H9 (cell line): Measurements from ENCODE around the gene AP1G2. TPM values are rescaled to one million over a fixed set of nuclear protein-coding genes. Genes with fewer than 3 reads are reported as not detected.
A peak's percentile ranks its signal among the peaks of the same experiment; 100 is the strongest.

ENCODE experiments used
- DNase-seq: peaks from one replicate; pipeline ENCODE4 v3.0.0-alpha.2; 2017
- H2AFZ ChIP-seq: one replicate; pipeline ENCODE4 v1.6.1; 2013; ENCODE audit warnings: mild to moderate bottlenecking, low read length, control low read depth, moderate library complexity
- H2AK5ac ChIP-seq: 2 replicates; pipeline ENCODE4 v1.6.1; 2013; ENCODE audit warnings: low read length, control low read depth, mixed read lengths; ENCODE audit not compliant: insufficient read length
- H2BK120ac ChIP-seq: one replicate; pipeline ENCODE4 v1.6.1; 2013; ENCODE audit warnings: low read depth, mild to moderate bottlenecking, low read length, control low read depth, inconsistent platforms; ENCODE audit not compliant: poor library complexity, severe bottlenecking
- H2BK12ac ChIP-seq: 2 replicates; pipeline ENCODE4 v1.6.1; 2013; ENCODE audit warnings: low read length, control low read depth, mixed read lengths, low read depth; ENCODE audit not compliant: insufficient read length
- H2BK15ac ChIP-seq: 2 replicates; pipeline ENCODE4 v1.6.1; 2013; ENCODE audit warnings: low read depth, low read length, control low read depth
- H2BK20ac ChIP-seq: one replicate; pipeline ENCODE4 v1.6.1; 2013; ENCODE audit warnings: low read depth, mild to moderate bottlenecking, low read length, control low read depth, inconsistent platforms; ENCODE audit not compliant: poor library complexity, severe bottlenecking
- H2BK5ac ChIP-seq: 2 replicates; pipeline ENCODE4 v1.6.1; 2013; ENCODE audit warnings: low read length, control low read depth, mixed read lengths; ENCODE audit not compliant: insufficient read length
- H3K14ac ChIP-seq: 2 replicates; pipeline ENCODE4 v1.6.1; 2013; ENCODE audit warnings: low read length, control low read depth; ENCODE audit not compliant: insufficient read depth
- H3K18ac ChIP-seq: 2 replicates; pipeline ENCODE4 v1.6.1; 2013; ENCODE audit warnings: low read depth, mild to moderate bottlenecking, mixed read lengths, low read length, control low read depth; ENCODE audit not compliant: insufficient read length
- H3K23ac ChIP-seq: 2 replicates; pipeline ENCODE4 v1.6.1; 2013; ENCODE audit warnings: low read length, control low read depth, mixed read lengths, low read depth; ENCODE audit not compliant: insufficient read length
- H3K23me2 ChIP-seq: 2 replicates; pipeline ENCODE4 v1.6.1; 2013; ENCODE audit warnings: low read depth, mild to moderate bottlenecking, mixed read lengths, low read length, control low read depth; ENCODE audit not compliant: insufficient read length, poor library complexity, severe bottlenecking
- H3K27ac ChIP-seq: 2 replicates; pipeline ENCODE4 v1.5.1; 2013; ENCODE audit warnings: low read length, control low read depth, mixed read lengths, low read depth; ENCODE audit not compliant: insufficient read length
- H3K27me3 ChIP-seq: 2 replicates; pipeline ENCODE4 v1.6.1; 2013; ENCODE audit warnings: low read length, control low read depth, inconsistent platforms; ENCODE audit not compliant: insufficient read depth
- H3K4ac ChIP-seq: 2 replicates; pipeline ENCODE4 v1.6.1; 2013; ENCODE audit warnings: low read depth, mild to moderate bottlenecking, control low read depth, inconsistent platforms, low read length, moderate library complexity
- H3K4me1 ChIP-seq: 2 replicates; pipeline ENCODE4 v1.6.1; 2013; ENCODE audit warnings: low read length, control low read depth, inconsistent platforms; ENCODE audit not compliant: insufficient read depth
- H3K4me2 ChIP-seq: 2 replicates; pipeline ENCODE4 v1.6.1; 2013; ENCODE audit warnings: low read length, control low read depth, mixed read lengths; ENCODE audit not compliant: insufficient read length, insufficient read depth
- H3K56ac ChIP-seq: 2 replicates; pipeline ENCODE4 v1.6.1; 2013; ENCODE audit warnings: low read depth, mild to moderate bottlenecking, mixed read lengths, low read length, control low read depth; ENCODE audit not compliant: insufficient read length
- H3K79me1 ChIP-seq: 2 replicates; pipeline ENCODE4 v1.6.1; 2013; ENCODE audit warnings: low read depth, mild to moderate bottlenecking, moderate library complexity, low read length, control low read depth, inconsistent platforms; ENCODE audit not compliant: insufficient read depth, poor library complexity, severe bottlenecking
- H3K79me2 ChIP-seq: 2 replicates; pipeline ENCODE4 v1.6.1; 2013; ENCODE audit warnings: low read length, control low read depth, inconsistent platforms; ENCODE audit not compliant: insufficient read depth
- H3K9ac ChIP-seq: 2 replicates; pipeline ENCODE4 v1.6.1; 2013; ENCODE audit warnings: low read length, control low read depth, mixed read lengths; ENCODE audit not compliant: insufficient read length; ENCODE audit errors: extremely low read depth
- H3K9me3 ChIP-seq: one replicate; pipeline ENCODE4 v1.6.1; 2013; ENCODE audit warnings: low read depth, low read length, inconsistent platforms; ENCODE audit not compliant: control insufficient read depth
- H3T11ph ChIP-seq: one replicate; pipeline ENCODE4 v1.6.1; 2013; ENCODE audit warnings: mild to moderate bottlenecking, low read length, control low read depth, inconsistent platforms
- H4K20me1 ChIP-seq: one replicate; pipeline ENCODE4 v1.6.1; 2013; ENCODE audit not compliant: control insufficient read depth, insufficient read length, insufficient read depth
- H4K5ac ChIP-seq: 2 replicates; pipeline ENCODE4 v1.6.1; 2013; ENCODE audit warnings: low read depth, mild to moderate bottlenecking, mixed read lengths, low read length, control low read depth; ENCODE audit not compliant: insufficient read length
- H4K8ac ChIP-seq: replicated peaks from 2 replicates; pipeline ENCODE4 v1.6.1; 2013; ENCODE audit warnings: low read length, control low read depth, mixed read lengths, low read depth; ENCODE audit not compliant: insufficient read length
- H4K91ac ChIP-seq: 2 replicates; pipeline ENCODE4 v1.6.1; 2013; ENCODE audit warnings: low read depth, mild to moderate bottlenecking, moderate library complexity, mixed read lengths, low read length, control low read depth; ENCODE audit not compliant: insufficient read length
- H3K27ac Mint-ChIP-seq, 3 experiments: 2 replicates in 2 of 3; 3 replicates in 1 of 3; pipeline ENCODE4 v1.8.0; 2020 to 2021; ENCODE audit warnings: mixed read lengths in 3 of 3, mild to moderate bottlenecking in 1 of 3, moderate library complexity in 1 of 3
- H3K27me3 Mint-ChIP-seq: 2 replicates; pipeline ENCODE4 v1.8.0; 2021; ENCODE audit warnings: low read depth, mild to moderate bottlenecking, moderate library complexity, mixed read lengths
- H3K36me3 Mint-ChIP-seq, 3 experiments: 2 replicates in 2 of 3; 3 replicates in 1 of 3; pipeline ENCODE4 v1.8.0; 2020 to 2021; ENCODE audit warnings: low read depth in 3 of 3, mixed read lengths in 3 of 3; ENCODE audit not compliant: insufficient read depth in 1 of 3
- H3K4me1 Mint-ChIP-seq, 2 experiments: 2 replicates each; pipeline ENCODE4 v1.8.0; 2020; ENCODE audit warnings: mixed read lengths in 2 of 2
- H3K4me3 Mint-ChIP-seq, 2 experiments: 2 replicates in 1 of 2; 3 replicates in 1 of 2; pipeline ENCODE4 v1.8.0; 2020 to 2021; ENCODE audit warnings: mild to moderate bottlenecking in 2 of 2, mixed read lengths in 2 of 2, moderate library complexity in 1 of 2
- H3K9me3 Mint-ChIP-seq, 2 experiments: 2 replicates in 1 of 2; 3 replicates in 1 of 2; pipeline ENCODE4 v1.8.0; 2020; ENCODE audit warnings: mild to moderate bottlenecking in 2 of 2, mixed read lengths in 2 of 2, moderate library complexity in 1 of 2
- WGBS: extraction: QIAGEN DNeasy Blood & Tissue Kit; methylation state at CpG from one replicate; pipeline ENCODE4 v1.1.7; 2013; ENCODE audit warnings: missing lambda C conversion rate, low lambda C conversion rate, mixed read lengths; ENCODE audit not compliant: insufficient read length; ENCODE audit errors: extremely low coverage; 5-methylcytosine and 5-hydroxymethylcytosine counted together
- total RNA-seq: library from RNA; stranded (reverse); gene quantifications from 2 replicates; pipeline ENCODE4 v1.2.1, GENCODE V29; 2021
- TF ChIP-seq, protein P1 (sequence below): fragments of 200-600 bp; sonication (generic); conservative IDR thresholded peaks from 3 replicates; pipeline ENCODE4 v1.8.0; 2021; ENCODE audit warnings: antibody characterized with exemption, mild to moderate bottlenecking

AP1G2 gene
- total RNA-seq, 1 experiment from 2014 or later: 107 TPM

DNA sequence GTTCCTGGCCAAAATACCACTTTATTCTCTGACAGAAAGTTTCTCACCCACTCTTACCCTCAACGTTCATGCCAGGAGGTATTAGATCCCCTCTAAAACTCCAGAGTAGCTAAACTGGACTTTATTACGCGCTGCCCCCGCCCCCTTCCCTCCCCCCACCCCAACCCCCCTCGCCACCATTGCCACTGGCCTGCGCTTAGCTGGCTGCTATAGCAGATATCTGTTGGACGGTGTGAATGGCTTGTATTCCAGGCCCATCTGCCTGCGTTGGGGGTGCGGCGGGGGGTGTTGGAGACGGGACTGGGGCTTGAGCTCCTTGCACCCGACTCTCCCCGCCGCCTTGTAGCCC, 12.1 kb downstream of the AP1G2 start:
- TF ChIP-seq, protein P1, sequence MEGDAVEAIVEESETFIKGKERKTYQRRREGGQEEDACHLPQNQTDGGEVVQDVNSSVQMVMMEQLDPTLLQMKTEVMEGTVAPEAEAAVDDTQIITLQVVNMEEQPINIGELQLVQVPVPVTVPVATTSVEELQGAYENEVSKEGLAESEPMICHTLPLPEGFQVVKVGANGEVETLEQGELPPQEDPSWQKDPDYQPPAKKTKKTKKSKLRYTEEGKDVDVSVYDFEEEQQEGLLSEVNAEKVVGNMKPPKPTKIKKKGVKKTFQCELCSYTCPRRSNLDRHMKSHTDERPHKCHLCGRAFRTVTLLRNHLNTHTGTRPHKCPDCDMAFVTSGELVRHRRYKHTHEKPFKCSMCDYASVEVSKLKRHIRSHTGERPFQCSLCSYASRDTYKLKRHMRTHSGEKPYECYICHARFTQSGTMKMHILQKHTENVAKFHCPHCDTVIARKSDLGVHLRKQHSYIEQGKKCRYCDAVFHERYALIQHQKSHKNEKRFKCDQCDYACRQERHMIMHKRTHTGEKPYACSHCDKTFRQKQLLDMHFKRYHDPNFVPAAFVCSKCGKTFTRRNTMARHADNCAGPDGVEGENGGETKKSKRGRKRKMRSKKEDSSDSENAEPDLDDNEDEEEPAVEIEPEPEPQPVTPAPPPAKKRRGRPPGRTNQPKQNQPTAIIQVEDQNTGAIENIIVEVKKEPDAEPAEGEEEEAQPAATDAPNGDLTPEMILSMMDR: no peak
- DNase-seq: no peak
- Histone ChIP-seq H3K14ac (no peak overlapping the region), H3K4me2 (peak overlapping the region; percentile 90), H3K27me3 (no peaks in the 10 kb centered on the region), H3K23me2 (peaks cover 29% of the 10 kb centered on the region), H2BK15ac (no peak overlapping the region), H2AFZ (no peak overlapping the region), H4K5ac (no peak overlapping the region), H3K4ac (no peak overlapping the region), H2BK120ac (no peak overlapping the region), H4K8ac (no peak overlapping the region), H2BK5ac (no peak overlapping the region), H3T11ph (no peak overlapping the region), H3K79me2 (peaks cover 1% of the 10 kb centered on the region; the same call in 1 of the 2 replicates), H3K4me1 (peaks cover 4% of the 10 kb centered on the region; the same call in 1 of the 2 replicates), H2BK12ac (no peak overlapping the region), H3K18ac (no peak overlapping the region), H3K9ac (no peak overlapping the region), H2AK5ac (no peak overlapping the region), H3K23ac (no peak overlapping the region), H3K56ac (no peak overlapping the region), H2BK20ac (no peak overlapping the region), H3K27ac (no peak overlapping the region), H3K79me1 (no peaks in the 10 kb centered on the region), H4K91ac (no peak overlapping the region), H3K9me3 (no peaks in the 10 kb centered on the region), H4K20me1 (no peaks in the 10 kb centered on the region)
- Mint-ChIP-seq H3K36me3 (peaks cover 6 to 29% (median 23%) of the 10 kb centered on the region in 3 experiments; a peak in 6 of 7 replicates), H3K9me3 (no peaks in the 10 kb centered on the region), H3K4me3 (peak overlapping the region; percentile 87 to 92), H3K27ac (peak overlapping the region in 2 of 3 experiments; percentile 57 to 76; a peak in 3 of 7 replicates), H3K27me3 (no peaks in the 10 kb centered on the region), H3K4me1 (peaks cover 24 to 44% of the 10 kb centered on the region in 2 experiments)
- no CpG with 5 or more reads among the region's 14 CpGs for WGBS
